CD4-positive, alpha-beta T cell (primary cell): ENCODE results near the gene CCDC110. TPM values are rescaled to one million over a fixed set of nuclear protein-coding genes. Genes with fewer than 3 reads are reported as not detected.

Experiments
- ATAC-seq: fragments of 200-7000 bp; cut with Tn5 transposase; one replicate; pipeline ENCODE4 v1.10.0; 2022; ENCODE audit warnings: mild to moderate bottlenecking; ENCODE audit not compliant: poor library complexity
- CTCF ChIA-PET: fragments of 350-600 bp; sonication (Branson Sonifier 250); formaldehyde crosslinking; loops from one replicate; lab custom pipeline; 2021; ENCODE audit warnings: antibody characterized with exemption, inconsistent platforms; lab: Charles Lee
- POLR2A ChIA-PET: fragments of 350-600 bp; sonication (Branson Sonifier 250); formaldehyde crosslinking; loops from one replicate; lab custom pipeline; 2021; ENCODE audit warnings: antibody characterized with exemption, inconsistent platforms; lab: Charles Lee
- DNase-seq, 14 experiments: peaks; one replicate each; pipeline ENCODE4 v3.0.0-alpha.2; 2013 to 2020; ENCODE audit warnings: mixed read lengths in 2 of 14
- H3K27ac ChIP-seq, 2 donors: one replicate each; pipeline versions ENCODE4 v1.5.1 to v1.7.0; 2013; ENCODE audit warnings: low read length in 2 of 2, low read depth in 1 of 2, mild to moderate bottlenecking in 1 of 2
- H3K27me3 ChIP-seq, 2 experiments: 1 replicate in 1 of 2; 2 replicates in 1 of 2; pipeline versions ENCODE4 v1.6.1 to v1.7.0; 2013; ENCODE audit warnings: low read length in 2 of 2, control low read depth in 1 of 2, mild to moderate bottlenecking in 1 of 2, moderate library complexity in 1 of 2; ENCODE audit not compliant: insufficient read depth in 2 of 2, control insufficient read depth in 1 of 2
- H3K36me3 ChIP-seq: one replicate; pipeline ENCODE4 v1.6.1; 2013; ENCODE audit warnings: low read length, control low read depth; ENCODE audit not compliant: insufficient read depth
- H3K4me1 ChIP-seq: one replicate; pipeline ENCODE4 v1.6.1; 2013; ENCODE audit warnings: low read length, control low read depth; ENCODE audit not compliant: insufficient read depth
- H3K4me3 ChIP-seq: one replicate; pipeline ENCODE4 v1.5.1; 2013; ENCODE audit warnings: mild to moderate bottlenecking, low read length, moderate library complexity
- H3K9me3 ChIP-seq, 2 experiments: 1 replicate in 1 of 2; 2 replicates in 1 of 2; pipeline versions ENCODE4 v1.6.1 to v1.7.0; 2013; ENCODE audit warnings: low read length in 2 of 2, mild to moderate bottlenecking in 2 of 2, control low read depth in 1 of 2, moderate library complexity in 1 of 2; ENCODE audit not compliant: control insufficient read depth in 1 of 2, insufficient read depth in 1 of 2
- H3K27ac Mint-ChIP-seq: one replicate; pipeline ENCODE4 v1.8.0; 2020; ENCODE audit warnings: mixed read lengths
- H3K27me3 Mint-ChIP-seq: one replicate; pipeline ENCODE4 v1.8.0; 2021; ENCODE audit warnings: mixed read lengths
- H3K36me3 Mint-ChIP-seq: one replicate; pipeline ENCODE4 v1.8.0; 2021; ENCODE audit warnings: low read depth, mixed read lengths
- H3K4me1 Mint-ChIP-seq: one replicate; pipeline ENCODE4 v1.8.0; 2021; ENCODE audit warnings: low read depth, mixed read lengths
- H3K4me3 Mint-ChIP-seq: one replicate; pipeline ENCODE4 v1.8.0; 2020; ENCODE audit warnings: mild to moderate bottlenecking, mixed read lengths
- H3K9me3 Mint-ChIP-seq: one replicate; pipeline ENCODE4 v1.8.0; 2020; ENCODE audit warnings: mixed read lengths
- CTCF ChIP-seq: fragments of 200-600 bp; IDR thresholded peaks from one replicate; pipeline ENCODE4 v1.8.0; 2022; ENCODE audit warnings: antibody characterized with exemption, mild to moderate bottlenecking
- intact Hi-C, 2 experiments: fragments of 100-400 bp; cut with DNase I in 1 of 2; cut with micrococcal nuclease in 1 of 2; formaldehyde crosslinking; loops; one replicate each; pipeline versions ENCODE4 v1.15.1 to v1.9.0; 2023 to 2025; cut with DNase I, micrococcal nuclease
- total RNA-seq, 174 experiments: library from RNA in 2 of 174; stranded (reverse) in 2 of 174; gene quantifications; one replicate each; pipeline ENCODE4 v1.2.3 and lab custom pipeline; 2021 to 2026

CCDC110 gene
- total RNA-seq, 2 experiments from 2014 or later, result 0.34 to 0.36 TPM

GRCh38 chr4:185429660-185430059, 41.9 kb downstream of the CCDC110 start:
- no peak overlapping the region for H3K27ac ChIP-seq
- no peaks in the 10 kb centered on the region for H3K9me3 ChIP-seq
- peaks cover 6% of the 10 kb centered on the region for H3K27me3 Mint-ChIP-seq
- CTCF ChIA-PET, result no interaction called here
- H3K36me3 ChIP-seq, result no peaks in the 10 kb centered on the region
- no peak for TF ChIP-seq CTCF
- H3K4me1 ChIP-seq, result peaks cover 13% of the 10 kb centered on the region
- no peak overlapping the region for H3K27ac Mint-ChIP-seq
- intact Hi-C loops, result loop anchor here (5.0 to 10.0 kb wide), 8 partner anchors 43 to 895 kb away; partner anchors contain the start of genes CFAP97 (in 2 of the 2), ACSL1 (in 1 of the 2), CCDC110 (in 1 of the 2) and SNX25 (in 1 of the 2)
- POLR2A ChIA-PET, result no interaction called here
- H3K9me3 Mint-ChIP-seq, result no peaks in the 10 kb centered on the region
- H3K4me1 Mint-ChIP-seq, result peaks cover 7% of the 10 kb centered on the region
- no peak overlapping the region for H3K4me3 ChIP-seq
- peaks cover 16% of the 10 kb centered on the region for H3K36me3 Mint-ChIP-seq
- H3K4me3 Mint-ChIP-seq, result no peak overlapping the region
- ATAC-seq, result no peak
- no peak for DNase-seq
- H3K27me3 ChIP-seq, result no peaks in the 10 kb centered on the region

- Histone ChIP-seq H3K27ac (no peak overlapping the region), H3K9me3 (no peaks in the 10 kb centered on the region), H3K4me1 (peaks cover 18% of the 10 kb centered on the region), H3K36me3 (peaks cover 2% of the 10 kb centered on the region), H3K27me3 (no peaks in the 10 kb centered on the region), H3K4me3 (no peak overlapping the region)
- peak in 1 of 14 experiments; percentile 17 for DNase-seq
- H3K4me3 Mint-ChIP-seq, result peak overlapping the region; percentile 72
- H3K27ac Mint-ChIP-seq, result peak overlapping the region; percentile 91
- CTCF ChIA-PET, result interaction anchor here (1.3 to 1.9 kb wide), 4 partner anchors 31 to 1982 kb away, joined by 3 to 9 read pairs (median 6); partner anchors contain the start of genes ANKRD37, CCDC110, CDKN2AIP and LRP2BP
- no peak for TF ChIP-seq CTCF
- peaks cover 22% of the 10 kb centered on the region for H3K4me1 Mint-ChIP-seq
- H3K36me3 Mint-ChIP-seq, result peaks cover 27% of the 10 kb centered on the region
- H3K27me3 Mint-ChIP-seq, result peaks cover 6% of the 10 kb centered on the region
- POLR2A ChIA-PET, result interaction anchor here (5.0 kb wide), 1 partner anchor 31 kb away, joined by 88 read pairs; the partner anchor contains the start of genes ANKRD37 and LRP2BP
- no peak for ATAC-seq
- no peaks in the 10 kb centered on the region for H3K9me3 Mint-ChIP-seq
- intact Hi-C loops, result loop anchor here (5.0 to 10.0 kb wide), 8 partner anchors 45 to 892 kb away; partner anchors contain the start of genes CFAP97 (in 2 of the 2), ACSL1 (in 1 of the 2), CCDC110 (in 1 of the 2) and SNX25 (in 1 of the 2)
Measured at GRCh38 chr4:185426960-185427688, 44.4 kb downstream of the CCDC110 start.

GRCh38 chr4:185425647-185426352, 45.7 kb downstream of the CCDC110 start, which contains the start of gene UFSP2:
Gene UFSP2, minus strand, starts transcription at chr4:185425964. Its CDS starts 96 bp downstream, at chr4:185425868.
- H3K27me3 ChIP-seq, result no peaks in the 10 kb centered on the region
- peak within 1 kb of the TSS; percentile 91 for H3K27ac Mint-ChIP-seq
- peak within 1 kb of the TSS; percentile 88 to 99 for H3K27ac ChIP-seq
- intact Hi-C loops, result loop anchor here (1.0 to 10.0 kb wide), 11 partner anchors 27 to 891 kb away; partner anchors contain the start of genes CFAP97 (in 2 of the 2), ACSL1 (in 1 of the 2), ANKRD37 (in 1 of the 2) and CCDC110 (in 1 of the 2)
- peaks cover 15% of the 10 kb centered on the region for H3K36me3 ChIP-seq
- no peak for TF ChIP-seq CTCF
- peaks cover 31% of the 10 kb centered on the region for H3K4me1 Mint-ChIP-seq
- CTCF ChIA-PET, result interaction anchor here (0.6 to 1.9 kb wide), 7 partner anchors 22 to 1981 kb away, joined by 3 to 9 read pairs (median 4); partner anchors contain the start of genes ANKRD37, CCDC110, CDKN2AIP and LRP2BP
- peak within 1 kb of the TSS; percentile 99 for H3K4me3 ChIP-seq
- peak within 1 kb of the TSS; percentile 94 for H3K4me3 Mint-ChIP-seq
- H3K27me3 Mint-ChIP-seq, result peaks cover 6% of the 10 kb centered on the region
- no peaks in the 10 kb centered on the region for H3K9me3 Mint-ChIP-seq
- POLR2A ChIA-PET, result interaction anchor here (0.6 to 5.0 kb wide), 16 partner anchors 11 to 951 kb away, joined by 3 to 88 read pairs (median 4); partner anchors contain the start of genes ANKRD37, CASP3, CYP4V2 and IRF2
- H3K36me3 Mint-ChIP-seq, result peaks cover 39% of the 10 kb centered on the region
- ATAC-seq (peak; percentile 85), DNase-seq (peak; percentile 78 to 97 (median 88))
- H3K4me1 ChIP-seq, result peaks cover 18% of the 10 kb centered on the region
- H3K9me3 ChIP-seq, result no peaks in the 10 kb centered on the region
